ENCODE measurements around the gene ABCG4. TPM values are rescaled to one million over a fixed set of nuclear protein-coding genes. Genes with fewer than 3 reads are reported as not detected.
"Not testable (repeated sequence)": the region's sequence is repeated elsewhere in the genome, so short reads cannot be mapped to it uniquely, and the experiment has no call there.

Gene ABCG4
- total RNA-seq, 1 donor from 2014 or later, result 0.52 TPM

GRCh38 chr11:119185981-119186634 lies 37.3 kb downstream of the ABCG4 start:
- no peak for ATAC-seq

GRCh38 chr11:119187123-119187892 lies 38.5 kb downstream of the ABCG4 start:
- no peak for ATAC-seq

- ATAC-seq, result no peak
Measured at GRCh38 chr11:119188067-119188466, 39.2 kb downstream of the ABCG4 start.

GRCh38 chr11:119188887-119189286 lies 40.0 kb downstream of the ABCG4 start:
- no peak for ATAC-seq

GRCh38 chr11:119189393-119189792 lies 40.5 kb downstream of the ABCG4 start:
- ATAC-seq, result no peak

GRCh38 chr11:119190531-119190930 lies 41.7 kb downstream of the ABCG4 start:
- ATAC-seq, result no peak

- ATAC-seq, result peak; percentile 56
Measured at GRCh38 chr11:119191265-119191664, 42.4 kb downstream of the ABCG4 start.

- ATAC-seq, result no peak
Measured at GRCh38 chr11:119192111-119192510, 43.3 kb downstream of the ABCG4 start.

GRCh38 chr11:119193001-119193400 lies 44.1 kb downstream of the ABCG4 start:
- ATAC-seq, result no peak

GRCh38 chr11:119193626-119194025 lies 44.8 kb downstream of the ABCG4 start:
- ATAC-seq, result no peak

GRCh38 chr11:119194811-119195440 lies 46.1 kb downstream of the ABCG4 start:
- no peak for ATAC-seq

- ATAC-seq, result peak; percentile 74
Measured at GRCh38 chr11:119195680-119196079, 46.8 kb downstream of the ABCG4 start.

GRCh38 chr11:119196833-119197483 lies 48.1 kb downstream of the ABCG4 start:
- ATAC-seq, result peak; percentile 92

- no peak for ATAC-seq
Measured at GRCh38 chr11:119198925-119199324, 50.1 kb downstream of the ABCG4 start.

GRCh38 chr11:119201236-119201635 lies 52.4 kb downstream of the ABCG4 start:
- not testable (repeated sequence) for ATAC-seq

- no peak for ATAC-seq
Measured at GRCh38 chr11:119202554-119202953, 53.7 kb downstream of the ABCG4 start.

GRCh38 chr11:119204066-119204465 lies 55.2 kb downstream of the ABCG4 start:
- no peak for ATAC-seq

- no peak for ATAC-seq
Measured at GRCh38 chr11:119205080-119205479, 56.2 kb downstream of the ABCG4 start.

GRCh38 chr11:119205574-119206510 lies 57.0 kb downstream of the ABCG4 start, which contains the start of gene CBL:
CBL (plus strand) TSS chr11:119206339; CDS start chr11:119206418, 79 bp downstream.
- peak; percentile 98 for ATAC-seq

- peak; percentile 26 for ATAC-seq
Measured at GRCh38 chr11:119206511-119207414, 57.9 kb downstream of the ABCG4 start.
